ENCODE measurements around the gene POLR3A. TPM values are rescaled to one million over a fixed set of nuclear protein-coding genes. Genes with fewer than 3 reads are reported as not detected.

POLR3A gene
- total and polyA plus RNA-seq, 8 donors = 14.0 to 19.5 (median 17.6) TPM

- intact Hi-C loops (cut with DNase I) = no loop called here
- Histone ChIP-seq H3K9me3 (peaks cover 0 to 11% of the 10 kb centered on the region in 2 donors), H3K4me3 (no peak overlapping the region), H3K27ac (no peak overlapping the region), H3K4me1 (no peaks in the 10 kb centered on the region), H3K27me3 (no peaks in the 10 kb centered on the region), H3K36me3 (no peaks in the 10 kb centered on the region)
- DNase-seq (no peak), ATAC-seq (no peak)
- TF ChIP-seq CTCF (IDR thresholded peaks at IDR 0.05) = no peak
Measured at GRCh38 chr10:77946084-77946483, 83.2 kb downstream of the POLR3A start.

GRCh38 chr10:77944519-77944918, 84.8 kb downstream of the POLR3A start:
- no peaks in the 10 kb centered on the region for H3K4me1 ChIP-seq
- no peak for ATAC-seq
- intact Hi-C loops (cut with DNase I) = no loop called here
- TF ChIP-seq CTCF (IDR thresholded peaks at IDR 0.05) = no peak
- H3K9me3 ChIP-seq = no peaks in the 10 kb centered on the region
- no peak for DNase-seq
- no peaks in the 10 kb centered on the region for H3K27me3 ChIP-seq
- no peaks in the 10 kb centered on the region for H3K36me3 ChIP-seq
- no peak overlapping the region for H3K27ac ChIP-seq
- no peak overlapping the region for H3K4me3 ChIP-seq

- peak; percentile 76 for ATAC-seq
- H3K27ac ChIP-seq = no peak overlapping the region
- no peak for TF ChIP-seq CTCF (IDR thresholded peaks at IDR 0.05)
- no peak overlapping the region for H3K4me3 ChIP-seq
- no peak for DNase-seq
- no peaks in the 10 kb centered on the region for H3K4me1 ChIP-seq
- no peaks in the 10 kb centered on the region for H3K27me3 ChIP-seq
- no peaks in the 10 kb centered on the region for H3K9me3 ChIP-seq
- intact Hi-C loops (cut with DNase I) = no loop called here
- H3K36me3 ChIP-seq = no peaks in the 10 kb centered on the region
Measured at GRCh38 chr10:77943121-77943901, 86.0 kb downstream of the POLR3A start.

GRCh38 chr10:77941790-77942189, 87.5 kb downstream of the POLR3A start:
- H3K4me1 ChIP-seq = no peaks in the 10 kb centered on the region
- no peak for DNase-seq
- no peak for TF ChIP-seq CTCF (IDR thresholded peaks at IDR 0.05)
- intact Hi-C loops (cut with DNase I) = no loop called here
- no peaks in the 10 kb centered on the region for H3K9me3 ChIP-seq
- ATAC-seq = no peak
- no peak overlapping the region for H3K4me3 ChIP-seq
- H3K27me3 ChIP-seq = no peaks in the 10 kb centered on the region
- no peaks in the 10 kb centered on the region for H3K36me3 ChIP-seq
- no peak overlapping the region for H3K27ac ChIP-seq

GRCh38 chr10:77940627-77941026, 88.7 kb downstream of the POLR3A start:
- ATAC-seq = no peak
- H3K27ac ChIP-seq = no peak overlapping the region

More at GRCh38 chr10:77940627-77941026, 88.7 kb downstream of the POLR3A start:
- H3K4me3 ChIP-seq = no peak overlapping the region
- H3K4me1 ChIP-seq = no peaks in the 10 kb centered on the region
- no peaks in the 10 kb centered on the region for H3K27me3 ChIP-seq
- TF ChIP-seq CTCF (IDR thresholded peaks at IDR 0.05) = no peak
- no peaks in the 10 kb centered on the region for H3K36me3 ChIP-seq
- DNase-seq = no peak
- intact Hi-C loops (cut with DNase I) = no loop called here
- H3K9me3 ChIP-seq = no peaks in the 10 kb centered on the region
